A673 (cell line): ENCODE measurements around the gene SLC8A2. TPM values are rescaled to one million over a fixed set of nuclear protein-coding genes. Genes with fewer than 3 reads are reported as not detected.
A peak's percentile ranks its signal among the peaks of the same experiment; 100 is the strongest.

Experiments used
- BruUV-seq: library from RNA; stranded (reverse); fragments of 400-500 nt; replicated peaks from 2 replicates; lab custom pipeline; 2021; lab: Mats Ljungman, UMichigan
- CTCF ChIA-PET: fragments of 300-600 bp; sonication (Branson Sonifier 250); formaldehyde crosslinking; loops from one replicate; lab custom pipeline; 2022; ENCODE audit warnings: antibody characterized with exemption; lab: Charles Lee
- POLR2A ChIA-PET: fragments of 300-600 bp; sonication (Branson Sonifier 250); formaldehyde crosslinking; loops from one replicate; lab custom pipeline; 2022; ENCODE audit warnings: antibody characterized with exemption; ENCODE audit not compliant: low non-redundant PET; lab: Charles Lee
- DNase-seq: peaks from one replicate; pipeline ENCODE4 v3.0.0-alpha.2; 2015; ENCODE audit warnings: low spot score
- H3K27ac ChIP-seq: fragments of 200-600 bp; sonication (generic); 2 replicates; pipeline ENCODE4 v1.5.1; 2016; ENCODE audit warnings: mixed run types, low read depth, mild to moderate bottlenecking, mixed read lengths, antibody characterized with exemption, low read length; ENCODE audit not compliant: poor library complexity, severe bottlenecking
- H3K27me3 ChIP-seq: fragments of 200-600 bp; sonication (generic); replicated peaks from 2 replicates; pipeline ENCODE4 v1.6.1; 2017; ENCODE audit warnings: mixed run types, low read depth, mild to moderate bottlenecking, mixed read lengths, antibody characterized with exemption, low read length; ENCODE audit not compliant: insufficient read depth, poor library complexity
- H3K36me3 ChIP-seq: fragments of 200-600 bp; sonication (generic); 2 replicates; pipeline ENCODE4 v1.6.1; 2016; ENCODE audit warnings: mixed run types, mild to moderate bottlenecking, mixed read lengths, antibody characterized with exemption, low read length; ENCODE audit not compliant: insufficient read depth, poor library complexity, severe bottlenecking
- H3K4me1 ChIP-seq: fragments of 200-600 bp; sonication (generic); 2 replicates; pipeline ENCODE4 v1.6.1; 2017; ENCODE audit warnings: mixed run types, mild to moderate bottlenecking, mixed read lengths, antibody characterized with exemption, low read length; ENCODE audit not compliant: insufficient read depth, poor library complexity, severe bottlenecking
- H3K4me3 ChIP-seq: fragments of 200-600 bp; sonication (generic); 2 replicates; pipeline ENCODE4 v1.5.1; 2016; ENCODE audit warnings: low read depth, mixed run types, mild to moderate bottlenecking, mixed read lengths, low read length; ENCODE audit not compliant: poor library complexity, severe bottlenecking
- H3K9me3 ChIP-seq: fragments of 200-600 bp; sonication (generic); 2 replicates; pipeline ENCODE4 v1.6.1; 2016; ENCODE audit warnings: mixed run types, low read depth, mild to moderate bottlenecking, mixed read lengths, antibody characterized with exemption, low read length; ENCODE audit not compliant: poor library complexity, severe bottlenecking
- EZH2 ChIP-seq: fragments of 200-600 bp; sonication (generic); IDR thresholded peaks from 2 replicates; pipeline ENCODE4 v1.6.1; 2017; ENCODE audit warnings: borderline replicate concordance, low read depth, mild to moderate bottlenecking, mixed read lengths, antibody characterized with exemption, low read length; ENCODE audit not compliant: poor library complexity, severe bottlenecking
- intact Hi-C: fragments of 100-400 bp; cut with micrococcal nuclease; formaldehyde crosslinking; loops from one replicate; pipeline ENCODE4 v1.10.0; 2022; ENCODE audit not compliant: unreplicated experiment
- total RNA-seq: library from RNA; stranded (reverse); gene quantifications from 2 replicates; pipeline ENCODE4 v1.2.3, GENCODE V29; 2021
- TF ChIP-seq, protein P1 (sequence below): fragments of 300-800, 200-600 bp; sonication (generic); conservative IDR thresholded peaks from 2 replicates; pipeline ENCODE4 v1.5.1; 2017; ENCODE audit warnings: low read depth, mild to moderate bottlenecking, antibody characterized with exemption, low read length, moderate library complexity, mixed read lengths

The SLC8A2 gene
- total RNA-seq, 1 experiment from 2014 or later = 3.2 TPM

DNA sequence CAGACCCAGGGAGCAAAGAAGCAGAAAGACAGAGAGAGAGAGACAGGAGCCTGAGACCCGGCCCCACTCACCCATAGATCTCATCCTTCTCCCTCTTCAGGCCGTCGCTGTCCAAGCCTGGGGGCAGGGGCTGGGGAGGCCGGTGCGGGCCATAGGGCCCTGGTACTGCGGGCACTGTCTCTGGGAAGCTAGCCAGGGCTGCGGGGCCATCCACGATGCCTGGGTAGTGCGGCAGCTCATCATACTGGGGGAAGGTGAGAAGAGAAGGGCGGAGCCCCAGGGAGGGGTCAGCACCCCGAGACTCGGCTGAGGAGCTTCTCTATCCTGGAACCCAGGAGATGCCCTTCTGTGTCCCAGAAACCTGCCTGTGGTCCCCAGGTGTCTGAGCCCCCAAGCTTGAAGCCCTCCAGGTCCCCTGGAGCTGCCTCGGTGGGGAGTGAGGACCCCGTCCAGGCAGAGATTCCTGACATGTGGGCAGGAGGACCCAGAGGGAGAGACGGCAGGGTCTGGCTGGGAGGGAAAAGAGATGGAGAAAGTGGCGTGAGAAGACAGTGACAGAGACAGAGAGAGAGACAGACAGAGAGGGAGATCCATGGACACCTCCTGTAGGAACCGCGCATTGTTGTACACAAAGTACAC is 54.5 kb downstream of the SLC8A2 start:
- ChIA-PET POLR2A (no interaction called here), CTCF (no interaction called here)
- BruUV-seq = TSS peak; percentile 19
- no peak for TF ChIP-seq EZH2
- TF ChIP-seq, protein P1, sequence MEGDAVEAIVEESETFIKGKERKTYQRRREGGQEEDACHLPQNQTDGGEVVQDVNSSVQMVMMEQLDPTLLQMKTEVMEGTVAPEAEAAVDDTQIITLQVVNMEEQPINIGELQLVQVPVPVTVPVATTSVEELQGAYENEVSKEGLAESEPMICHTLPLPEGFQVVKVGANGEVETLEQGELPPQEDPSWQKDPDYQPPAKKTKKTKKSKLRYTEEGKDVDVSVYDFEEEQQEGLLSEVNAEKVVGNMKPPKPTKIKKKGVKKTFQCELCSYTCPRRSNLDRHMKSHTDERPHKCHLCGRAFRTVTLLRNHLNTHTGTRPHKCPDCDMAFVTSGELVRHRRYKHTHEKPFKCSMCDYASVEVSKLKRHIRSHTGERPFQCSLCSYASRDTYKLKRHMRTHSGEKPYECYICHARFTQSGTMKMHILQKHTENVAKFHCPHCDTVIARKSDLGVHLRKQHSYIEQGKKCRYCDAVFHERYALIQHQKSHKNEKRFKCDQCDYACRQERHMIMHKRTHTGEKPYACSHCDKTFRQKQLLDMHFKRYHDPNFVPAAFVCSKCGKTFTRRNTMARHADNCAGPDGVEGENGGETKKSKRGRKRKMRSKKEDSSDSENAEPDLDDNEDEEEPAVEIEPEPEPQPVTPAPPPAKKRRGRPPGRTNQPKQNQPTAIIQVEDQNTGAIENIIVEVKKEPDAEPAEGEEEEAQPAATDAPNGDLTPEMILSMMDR = no peak
- no peak overlapping the region for H3K27ac ChIP-seq
- peak; percentile 23 for DNase-seq
- no peaks in the 10 kb centered on the region for H3K36me3 ChIP-seq
- peaks cover 11% of the 10 kb centered on the region for H3K27me3 ChIP-seq
- H3K9me3 ChIP-seq = no peaks in the 10 kb centered on the region
- peaks cover 32% of the 10 kb centered on the region for H3K4me1 ChIP-seq
- H3K4me3 ChIP-seq = no peak overlapping the region
- intact Hi-C loops = no loop called here

DNA sequence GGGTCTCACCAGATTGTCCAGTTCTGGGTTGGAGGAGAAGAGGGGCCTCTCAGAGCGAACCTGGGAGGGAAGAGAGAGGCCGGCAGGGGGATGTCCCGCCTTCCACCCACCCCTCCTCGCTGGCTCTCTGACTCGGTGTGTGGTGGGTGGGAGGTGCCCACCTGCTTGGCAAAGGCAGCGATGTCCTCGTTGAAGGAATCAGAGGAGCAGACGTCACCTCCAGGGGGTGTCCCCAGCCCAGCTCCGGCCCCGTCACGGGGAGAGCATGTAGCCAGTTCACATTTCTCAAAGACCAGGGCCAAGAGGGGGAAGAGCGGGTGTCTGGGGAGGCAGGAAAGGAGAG is 55.1 kb downstream of the SLC8A2 start:
- no peaks in the 10 kb centered on the region for H3K9me3 ChIP-seq
- peaks cover 26% of the 10 kb centered on the region for H3K4me1 ChIP-seq
- POLR2A ChIA-PET = no interaction called here
- no peak for DNase-seq
- no peaks in the 10 kb centered on the region for H3K36me3 ChIP-seq
- no TSS peak for BruUV-seq
- no peak overlapping the region for H3K4me3 ChIP-seq
- intact Hi-C loops = no loop called here
- H3K27ac ChIP-seq = no peak overlapping the region
- TF ChIP-seq, protein P1 = no peak
- no peak for TF ChIP-seq EZH2
- H3K27me3 ChIP-seq = peaks cover 6% of the 10 kb centered on the region
- CTCF ChIA-PET = no interaction called here

DNA sequence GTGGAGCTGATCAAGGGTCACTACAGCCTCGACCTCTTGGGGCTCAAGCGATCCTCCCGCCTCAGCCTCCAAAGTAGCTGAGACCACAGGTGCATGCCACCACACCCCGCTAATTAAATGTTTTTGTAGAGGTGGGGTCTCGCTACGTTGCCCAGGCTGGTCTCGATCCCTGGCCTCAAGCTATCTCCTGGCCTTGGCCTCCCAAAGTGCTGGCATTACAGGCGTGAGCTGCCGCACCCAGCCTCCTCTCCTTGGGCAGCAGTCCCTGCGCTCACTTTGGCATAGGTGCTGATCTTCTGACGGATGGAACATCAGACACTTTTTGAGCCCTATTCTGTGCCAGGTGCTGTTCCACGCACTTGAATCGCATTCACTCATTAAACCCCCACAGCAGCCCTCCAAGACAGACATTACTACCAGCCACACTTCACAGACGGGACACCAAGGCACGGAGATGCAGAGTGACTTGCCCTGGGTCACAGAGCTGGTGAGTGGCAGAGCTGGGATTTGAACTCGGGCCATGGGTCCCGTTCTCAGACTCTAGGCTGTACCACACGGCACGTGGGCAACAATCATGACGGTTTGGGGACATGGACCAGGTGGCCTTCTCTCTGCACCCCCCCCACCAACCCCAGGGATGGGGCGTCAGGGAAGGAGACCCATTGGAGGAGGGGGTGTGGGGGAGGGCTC is 55.6 kb downstream of the SLC8A2 start:
- Histone ChIP-seq H3K27me3 (peaks cover under 1% of the 10 kb centered on the region), H3K4me3 (no peak overlapping the region), H3K9me3 (no peaks in the 10 kb centered on the region), H3K4me1 (peaks cover 21% of the 10 kb centered on the region), H3K27ac (no peak overlapping the region), H3K36me3 (no peaks in the 10 kb centered on the region)
- intact Hi-C loops = no loop called here
- TF ChIP-seq, protein P1 = no peak
- no peak for TF ChIP-seq EZH2
- POLR2A ChIA-PET = no interaction called here
- DNase-seq = no peak
- CTCF ChIA-PET = interaction anchor here (0.9 kb wide), 1 partner anchor 25 kb away, joined by 3 read pairs; no protein-coding TSS in a partner anchor
- no TSS peak for BruUV-seq
